Transverse colon (tissue), 4 donors: ENCODE data around the gene PRR5L. TPM values are rescaled to one million over a fixed set of nuclear protein-coding genes. Genes with fewer than 3 reads are reported as not detected.

Experiments
- DNase-seq: peaks from one replicate; pipeline ENCODE4 v3.0.0-alpha.2; 2019
- H3K27ac ChIP-seq, 4 donors: fragments of 200-600 bp; sonication (generic); 2 replicates each; pipeline ENCODE4 v1.5.1; 2016 to 2018; ENCODE audit warnings: inconsistent platforms in 4 of 4
- H3K27me3 ChIP-seq: fragments of 200-600 bp; sonication (generic); 2 replicates; pipeline ENCODE4 v1.5.1; 2017; ENCODE audit warnings: inconsistent platforms
- H3K36me3 ChIP-seq, 4 donors: fragments of 200-600 bp; sonication (generic); 2 replicates each; pipeline ENCODE4 v1.5.1; 2017 to 2019; ENCODE audit warnings: inconsistent platforms in 4 of 4
- H3K4me1 ChIP-seq, 4 donors: fragments of 200-600 bp; sonication (generic); 2 replicates each; pipeline ENCODE4 v1.5.1; 2017 to 2020; ENCODE audit warnings: inconsistent platforms in 4 of 4
- H3K4me3 ChIP-seq, 4 donors: fragments of 200-600 bp; sonication (generic); 1 replicate in 1 of 4; 2 replicates in 3 of 4; pipeline versions ENCODE4 v1.5.1 to v1.6.1; 2017 to 2019; ENCODE audit warnings: inconsistent platforms in 4 of 4
- H3K9me3 ChIP-seq, 2 donors: fragments of 200-600 bp; sonication (generic); 2 replicates each; pipeline ENCODE4 v1.5.1; 2017 to 2019; ENCODE audit warnings: inconsistent platforms in 2 of 2
- EP300 ChIP-seq: sonication (generic); formaldehyde crosslinking; IDR thresholded peaks from one replicate; pipeline ENCODE4 v1.6.1; 2017; ENCODE audit warnings: antibody characterized with exemption, low read depth
- POLR2A ChIP-seq: fragments of 450-650 bp; IDR thresholded peaks from one replicate; pipeline ENCODE4 v1.6.1; 2016; ENCODE audit warnings: antibody characterized with exemption, mild to moderate bottlenecking, moderate library complexity
- POLR2AphosphoS5 ChIP-seq, 3 donors: sonication (generic); formaldehyde crosslinking; IDR thresholded peaks; one replicate each; pipeline ENCODE4 v1.6.1; 2016; ENCODE audit warnings: antibody characterized with exemption in 3 of 3
- WGBS, 2 donors: methylation state at CpG; one replicate each; pipeline ENCODE4 v1.1.5; 2018; ENCODE audit warnings: low coverage in 1 of 2; 5-methylcytosine and 5-hydroxymethylcytosine counted together
- in situ Hi-C, 4 donors: fragments of 200-750 bp; cut with MboI; loops; one replicate each; pipeline versions ENCODE4 v1.15.0 to v1.15.1; 2017; ENCODE audit warnings: low sequenced_read_pairs in 3 of 4, low pct_ligation_motif_present in 1 of 4, low pct_unique_long_range_greater_than_20kb in 1 of 4
- intact Hi-C: fragments of 100-400 bp; cut with DNase I; formaldehyde crosslinking; loops from one replicate; pipeline ENCODE4 v1.15.1; 2023; ENCODE audit warnings: low total_unique reads
- total RNA-seq, 4 donors: library from RNA; depleted of rRNA; stranded (reverse); fragments of >200 nt; gene quantifications; one replicate each; pipeline ENCODE4 v1.1.0, GENCODE V29; 2016
- TF ChIP-seq, protein P1 (sequence below), 5 experiments: fragments of 200-600 bp in 3 of 5; fragments of 450-650 bp in 2 of 5; sonication (generic) in 3 of 5; IDR thresholded peaks; 1 replicate in 2 of 5; 2 replicates in 3 of 5; pipeline ENCODE4 v1.5.1; 2016 to 2017; ENCODE audit warnings: antibody characterized with exemption in 5 of 5, inconsistent platforms in 3 of 5, mild to moderate bottlenecking in 2 of 5, moderate library complexity in 1 of 5

The PRR5L gene
- total RNA-seq, 4 donors from 2014 or later, result 203 to 418 (median 251) TPM

DNA sequence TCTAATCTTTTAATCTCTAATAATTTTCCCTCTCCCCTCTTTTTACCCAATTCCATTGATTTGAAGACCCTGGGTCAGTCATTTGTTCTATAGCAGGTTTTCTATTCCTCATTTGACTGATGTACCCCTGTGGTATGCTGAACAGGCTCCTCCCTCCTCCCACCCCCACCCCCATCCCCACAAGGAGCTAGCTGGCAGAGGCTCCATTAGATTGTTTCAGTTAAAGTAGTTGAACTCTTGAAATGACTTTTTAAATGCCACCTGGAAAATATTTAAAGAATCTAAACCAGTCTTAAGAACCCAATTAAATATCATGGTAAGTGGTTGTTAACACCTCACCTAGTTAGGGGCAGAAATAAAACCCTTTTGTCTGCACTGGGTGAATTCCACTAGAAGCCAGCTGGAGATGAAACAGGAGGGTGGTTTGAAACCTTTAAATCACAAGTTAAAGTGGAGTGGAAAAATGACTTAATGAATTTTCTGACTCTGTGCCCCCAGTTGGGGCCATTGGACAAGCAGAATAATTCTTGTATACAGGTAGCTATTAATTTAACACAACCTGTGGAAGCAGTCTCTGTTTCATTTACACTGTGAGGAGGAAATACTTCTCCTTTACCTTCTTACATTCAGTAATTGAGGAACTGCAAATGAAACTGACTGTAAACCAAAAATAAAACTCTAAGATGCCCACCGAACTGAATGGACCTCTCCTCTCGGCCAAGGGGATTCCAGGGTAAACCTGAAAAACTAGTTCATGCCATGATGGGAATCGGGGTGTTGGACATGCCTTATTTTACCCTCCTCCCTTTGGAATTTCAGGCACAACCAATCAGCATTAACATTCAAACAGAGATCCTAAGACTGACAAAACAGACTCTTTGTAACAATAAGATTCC is 30.7 kb downstream of the PRR5L start:
- H3K9me3 ChIP-seq, result no peaks in the 10 kb centered on the region
- H3K4me1 ChIP-seq, result peaks cover 0 to 7% (median 0%) of the 10 kb centered on the region in 4 donors
- in situ Hi-C loops (no loop called here), intact Hi-C loops (no loop called here)
- no peak for TF ChIP-seq EP300
- H3K36me3 ChIP-seq, result no peaks in the 10 kb centered on the region
- H3K27ac ChIP-seq, result no peak overlapping the region
- no peaks in the 10 kb centered on the region for H3K27me3 ChIP-seq
- H3K4me3 ChIP-seq, result no peak overlapping the region
- WGBS, 2 donors, result 58 to 80% methylated on average over 1 to 3 of the region's 3 CpGs
- DNase-seq, result no peak

GRCh38 chr11:36328966-36329673 is 33.0 kb downstream of the PRR5L start:
- Histone ChIP-seq H3K4me1 (peaks cover 0 to 7% (median 0%) of the 10 kb centered on the region in 4 donors), H3K27ac (no peak overlapping the region), H3K4me3 (no peak overlapping the region), H3K27me3 (no peaks in the 10 kb centered on the region), H3K9me3 (no peaks in the 10 kb centered on the region), H3K36me3 (no peaks in the 10 kb centered on the region)
- intact Hi-C loops, result no loop called here
- 88 to 91% methylated on average over 2 of the region's 2 CpGs for whole genome bisulfite sequencing, 2 donors
- no peak for DNase-seq
- no peak for TF ChIP-seq POLR2A
- no peak for TF ChIP-seq EP300
- TF ChIP-seq POLR2AphosphoS5 (IDR thresholded peaks at IDR 0.05), result no peak
- TF ChIP-seq, protein P1, sequence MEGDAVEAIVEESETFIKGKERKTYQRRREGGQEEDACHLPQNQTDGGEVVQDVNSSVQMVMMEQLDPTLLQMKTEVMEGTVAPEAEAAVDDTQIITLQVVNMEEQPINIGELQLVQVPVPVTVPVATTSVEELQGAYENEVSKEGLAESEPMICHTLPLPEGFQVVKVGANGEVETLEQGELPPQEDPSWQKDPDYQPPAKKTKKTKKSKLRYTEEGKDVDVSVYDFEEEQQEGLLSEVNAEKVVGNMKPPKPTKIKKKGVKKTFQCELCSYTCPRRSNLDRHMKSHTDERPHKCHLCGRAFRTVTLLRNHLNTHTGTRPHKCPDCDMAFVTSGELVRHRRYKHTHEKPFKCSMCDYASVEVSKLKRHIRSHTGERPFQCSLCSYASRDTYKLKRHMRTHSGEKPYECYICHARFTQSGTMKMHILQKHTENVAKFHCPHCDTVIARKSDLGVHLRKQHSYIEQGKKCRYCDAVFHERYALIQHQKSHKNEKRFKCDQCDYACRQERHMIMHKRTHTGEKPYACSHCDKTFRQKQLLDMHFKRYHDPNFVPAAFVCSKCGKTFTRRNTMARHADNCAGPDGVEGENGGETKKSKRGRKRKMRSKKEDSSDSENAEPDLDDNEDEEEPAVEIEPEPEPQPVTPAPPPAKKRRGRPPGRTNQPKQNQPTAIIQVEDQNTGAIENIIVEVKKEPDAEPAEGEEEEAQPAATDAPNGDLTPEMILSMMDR (IDR thresholded peaks at IDR 0.05), result no peak
- in situ Hi-C loops, result no loop called here

DNA sequence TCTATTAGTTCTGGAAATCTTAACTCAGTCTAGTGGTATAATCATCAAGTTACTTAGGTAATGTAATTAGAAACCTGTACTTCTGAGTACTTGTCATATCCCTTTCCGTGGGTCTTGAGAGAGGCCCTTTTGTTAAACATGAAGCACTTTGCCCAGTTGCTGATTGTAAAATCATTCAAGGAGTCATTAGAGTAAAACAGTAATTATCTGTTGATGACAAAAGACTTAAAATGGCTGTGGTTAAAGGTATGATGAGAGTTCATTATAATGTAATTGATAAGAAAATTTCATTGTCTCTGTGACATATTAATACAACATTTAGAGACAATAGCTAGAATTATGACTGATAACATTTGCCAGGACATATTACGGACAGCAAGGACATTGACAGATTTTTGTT is 34.3 kb downstream of the PRR5L start:
- Histone ChIP-seq H3K4me3 (no peak overlapping the region), H3K27ac (no peak overlapping the region), H3K4me1 (peaks cover 0 to 7% (median 0%) of the 10 kb centered on the region in 4 donors), H3K36me3 (no peaks in the 10 kb centered on the region), H3K9me3 (no peaks in the 10 kb centered on the region), H3K27me3 (no peaks in the 10 kb centered on the region)
- no peak for DNase-seq
- TF ChIP-seq POLR2A, result no peak
- TF ChIP-seq EP300, result no peak
- TF ChIP-seq, protein P1 (IDR thresholded peaks at IDR 0.05), result no peak
- 57 to 75% methylated on average over 2 of the region's 2 CpGs for WGBS, 2 donors
- in situ Hi-C loops, result no loop called here
- intact Hi-C loops, result no loop called here

- 75 to 82% methylated on average over 1 of the region's 1 CpG for WGBS, 2 donors
- no peak overlapping the region for H3K4me3 ChIP-seq
- intact Hi-C loops, result no loop called here
- H3K36me3 ChIP-seq, result no peaks in the 10 kb centered on the region
- in situ Hi-C loops, result no loop called here
- peaks cover 0 to 3% (median 0%) of the 10 kb centered on the region in 4 donors for H3K4me1 ChIP-seq
- no peaks in the 10 kb centered on the region for H3K27me3 ChIP-seq
- no peak for TF ChIP-seq POLR2A
- TF ChIP-seq, protein P1 (IDR thresholded peaks at IDR 0.05), result no peak
- TF ChIP-seq POLR2AphosphoS5 (IDR thresholded peaks at IDR 0.05), result no peak
- no peak for TF ChIP-seq EP300
- H3K27ac ChIP-seq, result no peak overlapping the region
- H3K9me3 ChIP-seq, result no peaks in the 10 kb centered on the region
- no peak for DNase-seq
Observed at GRCh38 chr11:36333468-36333867, 37.4 kb downstream of the PRR5L start.
